HG02763 (cell line): ENCODE results near the gene ADGRG1.

ENCODE experiments used
- ATAC-seq: cut with Tn5 transposase; IDR thresholded peaks from one replicate; pipeline ENCODE4 v1.9.1; 2021; ENCODE audit warnings: mild to moderate bottlenecking, moderate library complexity; ENCODE audit not compliant: unreplicated experiment

The ADGRG1 gene

GRCh38 chr16:57680842-57681375 is 52.5 kb downstream of the ADGRG1 start:
- ATAC-seq = no peak

- no peak for ATAC-seq
Observed at GRCh38 chr16:57681950-57682728, 53.7 kb downstream of the ADGRG1 start.

- no peak for ATAC-seq
Observed at GRCh38 chr16:57682809-57683635, 54.6 kb downstream of the ADGRG1 start.

- ATAC-seq = no peak
Observed at GRCh38 chr16:57683636-57684545, 55.5 kb downstream of the ADGRG1 start.

GRCh38 chr16:57684626-57685358 is 56.4 kb downstream of the ADGRG1 start:
- no peak for ATAC-seq

GRCh38 chr16:57685633-57686032 is 57.2 kb downstream of the ADGRG1 start:
- ATAC-seq = no peak

GRCh38 chr16:57686577-57686976 is 58.1 kb downstream of the ADGRG1 start:
- ATAC-seq = no peak

GRCh38 chr16:57687363-57687929 is 59.0 kb downstream of the ADGRG1 start:
- no peak for ATAC-seq

GRCh38 chr16:57688487-57688986 is 60.1 kb downstream of the ADGRG1 start:
- ATAC-seq = no peak

GRCh38 chr16:57688987-57689761 is 60.7 kb downstream of the ADGRG1 start:
- no peak for ATAC-seq

GRCh38 chr16:57689762-57690558 is 61.5 kb downstream of the ADGRG1 start:
- no peak for ATAC-seq

GRCh38 chr16:57690782-57691471 is 62.5 kb downstream of the ADGRG1 start:
- ATAC-seq = no peak

- ATAC-seq = no peak
Observed at GRCh38 chr16:57692636-57693035, 64.2 kb downstream of the ADGRG1 start.

- ATAC-seq = no peak
Observed at GRCh38 chr16:57693550-57693949, 65.1 kb downstream of the ADGRG1 start.

GRCh38 chr16:57694231-57694724 is 65.8 kb downstream of the ADGRG1 start:
- no peak for ATAC-seq

- no peak for ATAC-seq
Observed at GRCh38 chr16:57694725-57695679, 66.6 kb downstream of the ADGRG1 start, which contains the start of gene DRC7. TSS of gene DRC7 (plus strand) at chr16:57694806. CDS start at chr16:57697950, 3,144 bp downstream.
